ENCODE results near the gene B3GNT3.
"Not testable (repeated sequence)": the region's sequence is repeated elsewhere in the genome, so short reads cannot be mapped to it uniquely, and the experiment has no call there.

The B3GNT3 gene

DNA sequence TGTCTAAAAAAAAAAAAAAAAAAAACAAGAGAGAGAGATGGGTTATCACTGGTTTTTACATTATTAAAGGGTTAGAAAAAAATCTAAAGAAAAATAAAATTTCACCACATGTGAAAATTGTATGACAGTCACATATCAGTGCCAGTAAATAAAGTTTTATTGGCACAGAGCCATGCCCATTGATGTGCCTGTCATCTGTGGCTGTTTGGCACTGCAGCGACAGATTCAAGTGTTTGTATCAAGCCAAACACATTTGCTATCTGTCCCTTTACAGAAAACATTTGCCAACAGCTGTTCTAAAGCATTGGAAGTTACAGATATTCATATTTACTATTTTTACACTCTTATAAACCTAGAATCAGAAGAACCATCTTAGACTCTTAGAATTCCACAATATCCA is 27.4 kb upstream of the B3GNT3 start:
- no peak for DNase-seq

DNA sequence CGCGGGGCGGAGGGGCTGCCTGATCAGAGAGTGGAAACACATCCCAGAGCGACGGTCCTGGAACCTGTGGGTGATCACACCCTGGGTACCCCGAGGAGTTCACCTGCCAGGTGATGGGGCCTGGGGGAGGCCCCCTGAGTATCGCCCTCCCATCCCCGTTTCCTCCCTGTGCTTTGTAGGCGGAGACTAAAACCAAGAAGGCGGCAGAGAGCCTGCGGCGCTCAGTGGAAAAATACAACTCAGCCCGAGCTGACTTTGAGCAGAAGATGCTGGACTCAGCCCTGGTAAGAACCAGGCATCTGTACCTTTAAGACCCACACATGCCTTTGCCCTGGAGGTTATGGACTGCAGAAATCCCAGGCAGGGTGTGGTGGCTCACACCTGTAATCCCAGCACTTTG is 24.3 kb upstream of the B3GNT3 start:
- no peak for DNase-seq

DNA sequence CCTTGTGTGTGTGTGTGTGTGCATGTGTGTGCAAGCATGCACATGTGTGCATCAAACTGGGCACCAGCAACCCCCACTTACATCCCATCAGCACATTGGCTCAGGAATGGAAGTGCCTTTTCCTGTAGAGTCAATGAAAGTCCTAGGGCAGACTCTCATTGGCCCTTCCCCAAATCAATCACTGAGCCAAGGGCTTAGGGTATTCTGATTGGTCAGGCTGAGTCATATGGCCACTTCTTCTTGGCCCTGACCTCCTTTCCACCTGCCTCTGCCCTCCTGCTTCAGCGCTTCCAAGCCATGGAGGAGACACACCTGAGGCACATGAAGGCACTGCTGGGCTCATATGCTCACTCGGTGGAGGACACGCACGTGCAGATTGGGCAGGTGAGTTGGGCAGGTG is 22.8 kb upstream of the B3GNT3 start:
- no peak for DNase-seq

DNA sequence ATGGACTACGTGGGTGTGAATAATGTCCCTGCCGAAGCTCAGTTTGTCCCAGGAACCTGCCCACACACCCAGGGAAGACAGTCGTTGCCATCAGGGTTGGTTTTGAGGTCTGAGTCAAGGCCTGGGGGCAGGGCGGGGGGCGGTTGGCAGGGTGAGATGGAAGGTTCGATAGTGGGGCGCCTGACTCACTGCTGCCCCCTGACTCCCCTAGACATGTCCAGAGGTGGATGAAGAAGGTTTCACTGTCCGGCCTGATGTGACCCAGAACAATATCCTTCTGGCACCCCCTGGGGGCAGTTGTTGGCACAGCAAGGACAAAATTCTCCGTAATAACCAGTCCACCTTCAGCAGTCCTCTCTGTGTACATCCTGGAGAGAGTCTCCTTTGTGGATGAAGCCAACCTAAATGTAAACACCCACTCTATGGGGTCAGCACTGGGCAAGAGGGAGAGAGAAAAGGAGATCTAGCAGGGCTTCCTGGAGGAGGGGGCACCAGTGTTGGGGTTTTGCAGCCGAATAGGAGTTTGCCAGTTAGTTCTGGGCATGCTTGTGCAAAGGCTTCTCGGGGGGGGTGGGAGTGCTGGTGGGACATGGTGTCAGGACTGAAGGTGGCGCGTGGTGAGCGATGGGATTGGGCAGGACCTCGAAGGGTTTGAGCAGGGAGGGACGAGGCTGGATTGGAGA is 19.6 kb upstream of the B3GNT3 start:
- DNase-seq = no peak

DNA sequence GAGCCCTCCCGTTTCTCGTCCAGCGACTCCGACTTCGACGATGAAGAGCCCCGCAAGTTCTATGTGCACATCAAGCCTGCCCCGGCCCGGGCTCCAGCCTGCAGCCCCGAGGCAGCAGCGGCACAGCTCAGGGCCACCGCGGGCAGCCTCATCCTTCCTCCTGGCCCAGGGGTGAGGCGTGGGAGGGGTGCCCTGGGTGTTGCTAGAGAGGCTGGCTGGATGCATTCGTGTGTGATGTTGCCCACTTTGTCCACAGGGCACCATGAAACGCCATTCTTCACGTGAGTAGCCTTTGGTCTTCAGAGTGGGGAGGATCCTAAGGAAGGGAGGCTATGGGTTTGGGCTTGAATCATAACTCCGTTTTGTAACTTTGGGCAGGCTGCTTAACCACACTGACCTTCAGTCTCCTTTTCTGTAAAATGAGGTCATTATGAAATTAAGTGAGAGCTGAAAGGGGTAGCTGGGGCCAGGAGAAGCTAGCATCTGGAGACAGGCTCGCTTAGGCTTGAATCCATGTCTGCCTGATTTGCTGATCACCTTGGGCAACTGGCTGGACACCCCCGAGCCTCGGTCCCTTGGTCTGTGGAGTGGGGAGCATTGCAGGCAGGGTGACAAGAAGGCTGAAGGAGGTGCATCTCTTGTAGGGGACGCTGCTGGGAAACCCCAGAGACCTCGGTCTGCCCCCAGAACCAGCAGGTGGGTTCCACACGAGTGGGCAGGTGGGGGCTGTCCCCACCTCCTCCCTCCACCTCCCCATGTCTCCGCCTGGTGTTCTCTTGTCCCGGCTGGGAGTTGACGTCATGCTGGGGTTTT is 18.7 kb upstream of the B3GNT3 start:
- no peak for DNase-seq

DNA sequence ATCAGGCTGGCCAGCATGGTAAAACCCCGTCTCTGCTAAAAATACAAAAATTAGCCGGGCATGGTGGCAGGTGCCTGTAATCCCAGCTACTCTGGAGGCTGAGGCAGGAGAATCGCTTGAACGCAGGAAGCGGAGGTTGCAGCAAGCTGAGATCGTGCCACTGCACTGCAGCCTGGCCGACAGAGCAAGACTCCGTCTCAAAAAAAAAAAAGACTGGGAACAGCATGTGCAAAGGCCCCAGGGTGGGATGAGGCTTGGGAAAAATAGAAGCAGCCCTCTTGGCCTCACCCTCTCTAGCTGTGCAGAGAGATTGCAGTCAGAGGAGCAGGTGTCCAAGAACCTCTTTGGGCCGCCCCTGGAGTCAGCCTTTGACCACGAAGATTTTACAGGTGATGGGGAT is 17.1 kb upstream of the B3GNT3 start:
- not testable (repeated sequence) for DNase-seq

DNA sequence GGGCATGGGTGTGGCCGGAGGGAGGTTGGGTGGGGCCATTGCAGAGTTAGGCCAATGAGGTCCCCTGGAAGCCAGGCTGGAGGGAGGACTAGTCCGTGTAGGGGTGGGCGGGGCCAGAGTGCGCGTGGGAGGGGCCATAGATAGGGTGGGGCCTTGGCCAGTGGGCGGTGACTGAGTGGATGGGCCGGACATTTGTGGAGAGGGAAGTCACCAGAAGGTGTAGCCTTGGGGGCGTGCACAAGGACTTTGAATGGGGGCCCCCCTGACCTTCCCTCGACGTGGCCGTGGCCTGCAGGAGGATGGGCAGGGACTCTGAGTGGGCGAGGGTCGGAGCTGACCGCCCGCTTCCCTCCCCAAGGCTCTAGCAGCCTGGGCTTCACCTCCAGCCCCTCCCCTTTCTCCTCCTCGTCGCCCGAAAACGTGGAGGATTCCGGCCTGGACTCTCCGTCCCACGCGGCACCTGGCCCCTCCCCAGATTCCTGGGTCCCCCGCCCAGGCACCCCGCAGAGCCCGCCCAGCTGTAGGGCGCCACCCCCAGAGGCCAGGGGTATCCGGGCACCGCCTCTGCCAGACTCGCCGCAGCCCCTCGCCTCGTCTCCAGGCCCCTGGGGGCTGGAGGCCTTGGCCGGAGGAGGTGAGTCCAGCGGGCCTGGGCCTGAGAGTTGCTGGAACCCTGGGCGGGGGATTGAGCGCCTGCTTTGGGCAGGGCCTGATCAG is 16.5 kb upstream of the B3GNT3 start:
- peak; percentile 6 to 21 for DNase-seq

DNA sequence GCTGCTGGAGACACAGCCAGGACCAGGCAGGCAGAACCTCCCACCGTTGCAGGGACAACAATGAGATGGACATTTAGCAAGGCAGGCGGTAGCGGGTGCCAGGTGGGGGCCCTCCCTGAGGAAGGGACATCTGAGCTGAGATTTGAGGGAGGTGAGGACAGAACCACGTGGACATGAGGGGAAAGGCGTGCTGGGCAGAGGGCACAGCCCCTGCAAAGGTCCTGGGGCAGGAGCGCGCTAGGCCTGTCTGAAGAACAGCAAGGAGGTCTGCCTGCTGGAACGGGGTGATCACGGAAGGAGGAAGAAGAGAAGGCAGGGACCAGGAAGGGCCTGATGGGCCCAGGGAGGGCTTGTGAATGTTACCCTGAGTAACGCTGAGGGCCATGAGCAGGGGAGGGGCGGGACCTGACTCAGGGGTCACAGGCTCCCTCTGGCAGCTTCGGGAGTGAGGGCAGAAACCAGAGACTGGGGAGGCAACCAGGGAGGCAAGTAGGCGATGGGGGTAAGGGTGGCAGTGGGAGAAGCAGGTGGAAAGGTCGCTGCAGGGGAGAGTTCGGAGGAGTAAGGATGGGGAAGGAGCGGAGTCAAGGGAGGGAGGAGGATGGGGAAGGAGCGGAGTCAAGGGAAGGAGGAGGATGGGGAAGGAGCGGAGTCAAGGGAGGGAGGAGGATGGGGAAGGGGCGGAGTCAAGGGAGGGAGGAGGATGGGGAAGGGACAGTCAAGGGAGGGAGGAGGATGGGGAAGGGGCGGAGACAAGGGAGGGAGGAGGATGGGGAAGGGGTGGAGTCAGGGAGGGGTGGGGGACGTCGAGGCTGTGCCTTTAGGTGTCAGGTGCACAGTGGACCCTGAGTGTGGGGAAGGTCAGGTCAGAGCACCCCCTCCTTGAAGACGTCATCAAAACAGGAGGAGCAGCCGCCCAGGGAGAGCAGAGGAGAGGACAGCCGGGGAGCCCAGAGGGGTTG is 15.7 kb upstream of the B3GNT3 start:
- DNase-seq = no peak

DNA sequence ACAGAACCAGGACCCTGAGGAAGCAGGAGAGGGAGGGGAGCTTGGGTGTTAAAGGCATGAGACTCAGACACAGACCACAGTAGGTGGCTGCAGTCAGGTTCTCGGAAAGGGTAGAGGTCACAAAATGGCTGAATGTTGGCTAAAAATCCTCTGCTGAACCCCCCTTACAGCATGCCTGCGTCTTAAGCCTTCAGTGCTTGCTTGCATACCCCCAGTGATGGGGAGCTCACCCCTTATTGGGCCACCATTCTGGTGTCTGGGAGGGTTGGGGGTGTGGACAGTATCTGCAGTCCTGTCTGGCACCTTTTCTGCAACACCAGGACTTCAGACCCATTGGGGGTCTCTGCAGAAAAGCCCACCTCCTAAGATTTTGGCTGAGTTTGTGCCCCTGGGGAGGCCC is 14.2 kb upstream of the B3GNT3 start:
- no peak for DNase-seq

DNA sequence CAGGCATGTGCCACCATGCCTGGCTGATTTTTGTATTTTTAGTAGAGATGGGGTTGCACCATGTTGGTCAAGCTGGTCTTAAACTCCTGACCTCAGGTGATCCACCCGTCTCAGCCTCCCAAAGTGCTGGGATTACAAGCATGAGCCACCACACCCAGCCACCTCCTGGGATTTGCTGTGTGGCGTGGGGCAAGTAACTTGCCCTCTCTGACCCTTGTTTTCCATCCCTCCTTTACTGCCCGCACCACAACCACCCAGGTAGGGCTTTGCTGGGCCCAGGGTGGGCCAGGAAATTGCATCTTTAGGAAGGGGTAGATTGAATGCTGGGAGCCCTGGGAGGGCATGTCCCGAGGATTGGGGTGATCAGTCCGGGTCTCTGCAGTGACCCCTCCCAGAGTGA is 11.2 kb upstream of the B3GNT3 start:
- DNase-seq = not testable (repeated sequence)

DNA sequence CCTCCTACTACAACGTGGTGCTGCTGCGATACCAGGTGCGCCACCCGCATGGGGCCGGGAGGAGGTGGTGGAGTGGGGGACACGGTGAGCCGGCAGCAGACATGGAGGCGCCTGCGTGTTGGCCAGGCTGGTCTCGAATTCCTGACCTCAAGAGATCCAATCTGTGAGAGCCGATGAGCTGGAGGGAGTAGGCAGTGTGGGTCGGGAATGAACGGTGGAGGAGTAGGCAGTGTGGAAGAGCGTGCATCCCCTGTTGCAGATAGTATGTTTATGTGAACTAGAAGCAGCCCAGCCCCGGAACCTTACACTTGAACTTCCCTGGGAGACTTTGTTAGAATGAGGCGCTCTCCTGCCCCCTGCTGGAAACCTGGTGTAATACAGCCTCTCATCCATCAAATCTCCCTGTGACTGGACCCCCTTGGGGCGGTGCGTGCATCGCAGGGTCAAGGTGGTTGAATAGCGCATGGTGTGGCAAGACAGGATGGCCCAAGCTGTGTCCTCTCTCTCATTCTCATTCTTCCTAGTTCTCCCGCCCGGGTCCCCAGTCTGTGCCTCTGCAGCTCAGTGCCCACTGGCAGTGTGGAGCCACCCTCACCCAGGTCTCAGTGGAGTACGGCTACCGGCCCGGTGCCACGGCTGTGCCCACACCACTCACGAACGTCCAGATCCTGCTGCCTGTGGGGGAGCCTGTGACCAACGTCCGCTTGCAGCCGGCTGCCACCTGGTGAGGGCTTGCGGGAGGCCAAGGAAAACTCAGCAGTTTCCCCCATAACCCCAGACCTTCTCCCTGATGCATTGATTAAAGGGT is 10.5 kb upstream of the B3GNT3 start:
- peak; percentile 44 to 54 for DNase-seq

DNA sequence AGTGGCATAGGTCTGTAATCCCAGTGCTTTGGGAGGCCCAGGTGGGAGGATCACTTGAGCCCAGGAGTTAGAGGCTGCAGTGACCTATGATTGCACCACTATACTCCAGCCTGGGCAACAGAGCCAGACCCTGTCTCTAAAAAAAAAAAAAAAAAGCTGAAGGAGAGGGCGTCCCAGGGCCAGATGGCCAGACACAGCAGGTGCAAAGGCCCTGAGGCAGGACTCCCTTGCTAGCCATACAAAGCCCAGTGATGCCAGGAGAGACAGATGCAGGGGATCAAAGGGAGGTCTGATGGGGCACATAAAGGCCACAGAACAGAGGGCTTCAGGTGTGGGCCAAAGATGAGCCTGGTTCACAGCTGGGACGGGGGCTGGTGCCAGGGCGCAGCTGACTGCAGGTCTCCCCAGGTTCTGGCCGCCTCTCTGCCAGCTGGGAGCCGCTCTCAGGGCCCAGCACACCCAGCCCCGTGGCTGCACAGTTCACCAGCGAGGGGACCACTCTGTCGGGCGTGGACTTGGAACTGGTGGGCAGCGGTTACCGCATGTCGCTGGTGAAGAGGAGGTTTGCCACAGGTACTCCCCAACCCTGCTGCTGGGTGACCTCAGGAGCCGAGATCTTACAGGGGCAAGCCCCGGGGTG is 7.5 kb upstream of the B3GNT3 start:
- no peak for DNase-seq

DNA sequence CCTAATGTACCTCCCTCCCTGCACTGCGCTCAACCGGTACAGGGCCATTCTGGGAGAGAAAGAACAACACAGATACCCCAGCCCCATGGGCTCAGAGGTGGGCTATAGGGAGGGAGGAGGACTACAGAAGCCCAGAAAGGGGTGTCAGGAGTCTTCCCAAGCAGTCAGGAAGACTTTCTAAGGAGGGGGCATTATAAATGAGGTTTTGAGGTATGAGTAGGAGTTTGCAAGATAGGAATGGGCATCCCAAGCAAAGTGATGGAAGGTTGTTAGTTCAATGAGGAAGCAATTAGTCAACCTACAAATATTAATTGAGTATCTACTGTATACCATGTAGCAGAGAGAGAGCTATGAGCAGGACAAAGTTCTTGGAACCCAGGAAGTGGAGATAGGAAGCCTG is 6.3 kb upstream of the B3GNT3 start:
- no peak for DNase-seq

DNA sequence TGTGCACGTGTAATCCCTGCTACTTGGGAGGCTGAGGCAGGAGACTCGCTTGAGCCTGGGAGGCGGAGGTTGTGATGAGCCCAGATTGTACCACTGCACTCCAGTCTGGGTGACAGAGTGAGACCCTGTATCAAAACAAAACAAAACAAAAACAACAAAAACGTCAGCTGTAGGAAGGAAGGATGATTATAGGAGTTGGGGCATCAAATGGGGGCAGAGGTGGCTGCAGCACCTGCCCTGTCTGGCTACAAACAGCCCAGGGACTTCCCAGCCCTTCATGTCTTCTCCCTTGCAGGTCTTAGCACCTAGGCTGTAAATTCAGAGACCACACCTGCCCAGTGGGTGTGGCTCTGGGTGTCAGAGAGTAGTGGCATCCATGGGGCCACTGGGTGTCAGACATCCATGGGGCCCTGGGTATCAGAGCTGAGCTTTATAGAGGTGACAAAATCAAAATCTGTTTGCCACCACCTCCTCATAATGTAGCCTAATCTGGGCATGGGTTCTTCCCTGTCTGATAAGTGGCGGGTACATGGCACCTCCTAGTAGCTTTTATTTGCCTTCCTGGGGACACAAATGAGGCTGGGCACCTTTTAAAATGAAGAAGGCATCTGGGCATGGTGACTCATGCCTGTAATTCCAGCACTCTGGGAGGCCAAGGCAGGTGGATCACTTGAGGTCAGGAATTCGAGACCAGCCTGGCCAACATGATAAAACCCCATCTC is 4.7 kb upstream of the B3GNT3 start:
- DNase-seq = no peak

DNA sequence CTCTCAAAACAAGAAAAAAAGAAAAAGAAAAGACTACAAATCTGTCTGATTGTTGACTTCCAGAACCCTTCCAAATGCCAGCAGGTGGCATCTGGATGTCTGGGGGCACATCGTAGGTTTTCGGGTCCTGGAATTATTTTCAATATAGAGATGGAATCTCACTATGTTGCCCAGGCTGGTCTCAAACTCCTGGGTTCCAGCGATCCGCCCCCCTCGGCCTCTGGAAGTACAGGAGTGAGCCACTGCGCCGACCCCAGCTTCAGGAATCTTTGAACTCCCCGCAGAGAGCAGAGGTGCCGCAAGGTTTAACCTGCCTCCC is 567 bp upstream of the B3GNT3 start:
- no peak for DNase-seq

DNA sequence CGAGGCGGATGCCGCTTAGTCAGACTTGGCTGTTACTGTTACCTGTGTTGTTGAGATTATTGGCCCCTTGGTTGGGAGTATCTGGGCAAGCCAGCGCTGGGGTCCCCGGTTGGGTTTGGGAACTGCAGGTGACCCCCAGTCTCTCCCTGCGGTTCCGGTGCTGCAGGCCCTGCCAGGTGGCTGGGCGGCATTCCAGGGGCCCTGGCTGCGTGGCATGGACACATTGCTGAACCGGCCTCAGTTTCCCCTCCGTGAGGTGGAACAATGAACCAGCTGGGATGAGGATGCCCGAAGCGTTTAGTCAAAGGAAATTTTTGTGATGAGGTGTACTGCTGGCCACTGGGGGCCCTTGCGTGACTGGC is 538 bp downstream of the B3GNT3 start:
- no peak for DNase-seq

DNA sequence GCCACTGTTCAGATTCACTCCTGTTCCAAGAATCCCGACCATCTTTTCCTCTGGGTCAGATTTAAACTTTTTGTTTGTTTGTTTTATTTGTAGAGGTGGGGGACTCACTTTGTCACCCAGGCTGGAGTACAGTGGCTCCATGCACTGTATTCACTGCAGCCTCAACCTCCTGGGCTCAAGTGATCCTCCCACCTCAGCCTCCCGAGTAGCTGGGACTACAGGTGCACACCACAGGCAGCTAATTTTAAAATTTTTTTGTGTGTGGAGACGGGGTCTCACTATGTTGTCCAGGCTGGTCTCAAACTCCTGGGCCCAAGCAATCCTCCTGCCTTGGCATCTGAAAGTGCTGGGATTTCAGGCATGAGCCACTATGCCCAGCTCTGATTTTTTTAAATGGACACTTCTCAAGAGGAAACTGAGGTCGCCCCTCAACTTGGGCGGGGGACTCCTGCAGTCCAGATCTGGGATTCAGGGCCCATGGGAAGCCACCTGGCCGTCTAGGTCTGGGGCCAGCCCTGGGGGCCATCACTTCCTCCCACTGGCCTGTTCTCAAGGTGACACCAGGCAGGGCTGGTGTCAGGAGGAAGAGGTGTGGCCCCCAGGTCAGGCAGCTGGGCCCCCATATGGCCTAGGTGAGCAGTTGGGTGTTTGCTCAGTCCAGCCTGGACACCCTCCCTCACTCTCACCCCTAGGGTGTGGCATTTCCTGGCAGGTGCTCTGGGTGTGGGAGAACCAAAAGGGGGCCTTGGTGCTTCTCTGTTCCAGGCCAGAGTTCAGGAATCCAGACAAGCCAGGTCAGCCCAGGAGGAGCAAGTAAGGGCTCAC is 1.3 kb downstream of the B3GNT3 start:
- no peak for DNase-seq

DNA sequence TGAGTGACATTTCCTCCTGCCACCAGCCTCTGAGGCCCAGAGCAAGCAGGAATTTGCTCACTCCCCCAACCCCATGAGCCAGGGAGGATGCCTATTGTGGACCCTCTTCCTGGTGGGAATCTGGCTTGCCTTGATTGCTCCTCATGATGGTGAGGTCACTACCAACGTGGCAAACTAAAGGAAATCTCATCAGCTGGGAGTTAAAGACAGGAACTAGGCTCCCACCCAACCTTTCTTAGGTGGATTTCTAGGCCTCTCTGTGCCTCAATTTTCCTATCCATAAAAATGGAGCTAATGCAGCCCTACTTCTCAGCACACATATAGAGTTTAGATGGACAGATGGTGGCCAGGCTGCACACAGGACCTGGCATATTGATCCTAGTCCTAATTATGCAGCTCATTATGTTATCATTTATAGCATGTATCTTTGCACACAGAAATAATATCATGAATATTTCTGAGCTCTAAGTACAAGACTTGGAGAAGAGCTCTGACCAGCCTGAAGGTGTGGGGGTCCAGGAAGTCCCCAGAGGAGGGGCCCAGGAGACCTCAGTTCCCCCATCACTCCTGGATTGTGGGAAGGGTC is 2.0 kb downstream of the B3GNT3 start:
- no peak for DNase-seq

DNA sequence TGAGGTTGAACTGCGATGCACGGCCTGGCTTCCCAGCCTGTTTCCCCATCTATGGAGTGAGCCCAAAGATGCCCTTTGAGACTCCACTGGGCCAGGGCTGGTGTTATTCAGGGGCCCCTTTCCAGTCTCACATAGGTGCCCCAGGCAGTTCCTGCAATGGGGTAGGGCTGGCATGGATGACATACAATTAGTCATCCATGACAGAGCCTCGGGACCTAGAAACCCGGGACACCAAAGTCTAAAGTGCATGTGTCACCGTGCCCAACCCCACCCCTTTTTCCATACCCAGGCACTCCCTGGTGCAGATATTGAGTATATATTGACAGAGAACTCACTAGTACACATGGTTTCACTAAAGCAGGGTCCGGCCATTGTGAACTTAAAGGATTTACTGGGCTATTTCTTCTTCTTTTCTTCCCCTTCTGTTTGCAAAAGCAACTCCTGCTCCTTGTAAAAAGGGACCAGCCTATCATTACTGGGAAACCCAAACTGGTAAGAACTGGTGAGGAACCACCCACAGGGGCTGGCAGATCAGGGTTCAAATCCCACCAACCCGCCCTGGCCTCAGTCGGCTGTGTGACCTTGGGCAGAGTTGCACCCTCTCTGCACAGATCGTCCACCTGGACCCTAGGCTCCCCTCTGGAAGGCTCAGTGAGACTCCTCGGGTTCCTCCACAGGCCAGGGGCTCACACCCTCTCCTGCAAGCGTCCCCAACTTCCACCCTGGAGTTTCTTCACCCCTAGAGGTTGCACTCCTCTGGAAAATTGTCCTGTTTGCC is 2.7 kb downstream of the B3GNT3 start:
- no peak for DNase-seq

Data from NCI-H187 (cell line).